Measurements from ENCODE around the gene PLSCR3. TPM values are rescaled to one million over a fixed set of nuclear protein-coding genes. Genes with fewer than 3 reads are reported as not detected.
A peak's percentile ranks its signal among the peaks of the same experiment; 100 is the strongest.

Gene PLSCR3
- total RNA-seq, 1 experiment from 2014 or later: 15.2 TPM

GRCh38 chr17:7439462-7440112 is 45.3 kb upstream of the PLSCR3 start, which contains the start of gene FGF11:
FGF11 (plus strand) TSS chr17:7439512; CDS start chr17:7439621, 109 bp downstream.
- peak within 1 kb of the TSS; percentile 97 for H3K27ac ChIP-seq (ENCODE audit: low read depth, low read length, poor library complexity, severe bottlenecking)
- CTCF ChIA-PET: interaction anchor here (0.7 kb wide), 1 partner anchor 121 kb away, joined by 3 read pairs; no protein-coding TSS in a partner anchor

GRCh38 chr17:7438656-7439460 is 44.5 kb upstream of the PLSCR3 start:
- peak overlapping the region; percentile 41 for H3K27ac ChIP-seq (ENCODE audit: low read depth, low read length, poor library complexity, severe bottlenecking)
- peak overlapping the region; percentile 90 for H3K4me3 ChIP-seq (ENCODE audit: low read depth, low read length, poor library complexity, severe bottlenecking)
- POLR2A ChIA-PET (ENCODE audit: low non-redundant PET): interaction anchor here (0.7 kb wide), 1 partner anchor 26 kb away, joined by 5 read pairs; no protein-coding TSS in a partner anchor
- CTCF ChIA-PET: no interaction called here
- H3K4me1 ChIP-seq (ENCODE audit: insufficient read depth, low read length, poor library complexity, severe bottlenecking): peaks cover 42% of the 10 kb centered on the region
- no peak for DNase-seq (ENCODE audit: low spot score)
- no peaks in the 10 kb centered on the region for H3K9me3 ChIP-seq (ENCODE audit: low read depth, low read length, poor library complexity, severe bottlenecking)
- TF ChIP-seq EZH2 (IDR thresholded peaks at IDR 0.05; ENCODE audit: borderline replicate concordance, low read depth, low read length, poor library complexity, severe bottlenecking) (no peak), CTCF (conservative IDR thresholded peaks at IDR 0.05; ENCODE audit: low read depth, low read length) (no peak)
- intact Hi-C loops (cut with micrococcal nuclease; ENCODE audit: unreplicated experiment): loop anchor here (5.0 kb wide), 2 partner anchors 82 to 248 kb away; partner anchors contain the start of genes TMEM95, TP53 and WRAP53
- no TSS peak for BruUV-seq (replicated peaks)
- no peaks in the 10 kb centered on the region for H3K27me3 ChIP-seq (replicated peaks; ENCODE audit: insufficient read depth, low read depth, low read length, poor library complexity)
- no peaks in the 10 kb centered on the region for H3K36me3 ChIP-seq (ENCODE audit: insufficient read depth, low read length, poor library complexity, severe bottlenecking)

More at GRCh38 chr17:7439462-7440112, 45.3 kb upstream of the PLSCR3 start, which contains the start of gene FGF11:
- Histone ChIP-seq H3K27me3 (replicated peaks; ENCODE audit: insufficient read depth, low read depth, low read length, poor library complexity) (no peaks in the 10 kb centered on the region), H3K9me3 (ENCODE audit: low read depth, low read length, poor library complexity, severe bottlenecking) (no peaks in the 10 kb centered on the region), H3K4me3 (ENCODE audit: low read depth, low read length, poor library complexity, severe bottlenecking) (peak within 1 kb of the TSS; percentile 90), H3K36me3 (ENCODE audit: insufficient read depth, low read length, poor library complexity, severe bottlenecking) (no peaks in the 10 kb centered on the region), H3K4me1 (ENCODE audit: insufficient read depth, low read length, poor library complexity, severe bottlenecking) (peaks cover 50% of the 10 kb centered on the region)
- POLR2A ChIA-PET (ENCODE audit: low non-redundant PET): no interaction called here
- DNase-seq (ENCODE audit: low spot score): no peak
- no peak for TF ChIP-seq CTCF (conservative IDR thresholded peaks at IDR 0.05; ENCODE audit: low read depth, low read length)
- TF ChIP-seq EZH2 (IDR thresholded peaks at IDR 0.05; ENCODE audit: borderline replicate concordance, low read depth, low read length, poor library complexity, severe bottlenecking): no peak
- BruUV-seq (replicated peaks): no TSS peak
- intact Hi-C loops (cut with micrococcal nuclease; ENCODE audit: unreplicated experiment): loop anchor here (1.0 to 5.0 kb wide), 3 partner anchors 45 to 248 kb away; partner anchors contain the start of genes POLR2A, TMEM95, TP53 and WRAP53

- intact Hi-C loops (cut with micrococcal nuclease; ENCODE audit: unreplicated experiment): loop anchor here (2.0 to 5.0 kb wide), 3 partner anchors 81 to 249 kb away; partner anchors contain the start of genes SENP3, TMEM95, TP53 and WRAP53
- no peaks in the 10 kb centered on the region for H3K27me3 ChIP-seq (replicated peaks; ENCODE audit: insufficient read depth, low read depth, low read length, poor library complexity)
- peak; percentile 90 for DNase-seq (ENCODE audit: low spot score)
Measured at GRCh38 chr17:7437950-7438614, 43.8 kb upstream of the PLSCR3 start.

More at GRCh38 chr17:7437950-7438614, 43.8 kb upstream of the PLSCR3 start:
- Histone ChIP-seq H3K4me3 (ENCODE audit: low read depth, low read length, poor library complexity, severe bottlenecking) (peak overlapping the region; percentile 90), H3K9me3 (ENCODE audit: low read depth, low read length, poor library complexity, severe bottlenecking) (no peaks in the 10 kb centered on the region), H3K36me3 (ENCODE audit: insufficient read depth, low read length, poor library complexity, severe bottlenecking) (no peaks in the 10 kb centered on the region), H3K4me1 (ENCODE audit: insufficient read depth, low read length, poor library complexity, severe bottlenecking) (peaks cover 42% of the 10 kb centered on the region), H3K27ac (ENCODE audit: low read depth, low read length, poor library complexity, severe bottlenecking) (peak overlapping the region; percentile 41)
- TF ChIP-seq EZH2 (IDR thresholded peaks at IDR 0.05; ENCODE audit: borderline replicate concordance, low read depth, low read length, poor library complexity, severe bottlenecking): no peak
- POLR2A ChIA-PET (ENCODE audit: low non-redundant PET): interaction anchor here (0.7 kb wide), 1 partner anchor 26 kb away, joined by 5 read pairs; no protein-coding TSS in a partner anchor
- no TSS peak for BruUV-seq (replicated peaks)
- CTCF ChIA-PET: no interaction called here

All from A673 (cell line).